ENCODE results near the gene HRH3.

DNA sequence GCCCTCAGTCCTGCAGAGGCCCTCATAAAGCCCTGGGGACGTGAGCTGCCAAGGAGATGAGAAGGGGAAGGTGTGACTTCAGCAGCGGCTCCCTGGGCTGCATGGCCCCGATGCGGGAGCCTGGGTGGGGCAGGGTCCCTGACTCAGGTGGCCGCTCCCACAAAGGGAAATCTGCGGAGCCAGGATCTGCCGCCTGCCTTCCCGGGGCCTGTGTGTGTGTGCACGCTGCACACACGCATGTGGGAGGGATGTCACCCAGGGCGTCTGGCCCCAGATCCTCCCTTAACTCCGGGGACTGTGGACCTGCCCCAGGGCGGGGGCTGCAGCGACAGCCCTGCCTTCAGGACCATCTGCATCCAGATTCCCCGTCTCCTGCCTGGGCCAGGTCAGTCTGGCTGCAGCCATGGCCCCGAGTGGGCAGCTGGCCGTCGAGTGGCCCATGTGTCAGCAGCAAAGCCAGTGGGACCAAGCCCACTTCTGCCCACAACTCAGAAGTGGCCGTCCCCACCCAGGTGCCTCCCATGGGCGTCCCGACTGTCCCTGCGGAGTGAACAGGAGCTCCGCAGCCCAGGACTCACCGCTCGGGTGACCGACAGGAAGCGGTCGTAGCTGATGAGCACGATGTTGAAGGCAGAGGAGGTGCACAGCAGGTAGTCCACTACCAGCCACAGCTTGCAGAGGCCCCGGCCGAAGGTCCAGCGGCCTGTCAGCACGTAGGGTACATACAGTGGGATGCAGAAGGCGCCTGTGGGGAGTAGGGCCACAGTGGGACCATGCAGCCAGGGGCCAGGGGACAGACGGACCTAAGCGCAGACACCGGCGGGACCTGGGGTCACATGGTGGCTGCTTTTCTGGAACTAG, 1.9 kb downstream of the HRH3 start:
- TF ChIP-seq, protein P1, sequence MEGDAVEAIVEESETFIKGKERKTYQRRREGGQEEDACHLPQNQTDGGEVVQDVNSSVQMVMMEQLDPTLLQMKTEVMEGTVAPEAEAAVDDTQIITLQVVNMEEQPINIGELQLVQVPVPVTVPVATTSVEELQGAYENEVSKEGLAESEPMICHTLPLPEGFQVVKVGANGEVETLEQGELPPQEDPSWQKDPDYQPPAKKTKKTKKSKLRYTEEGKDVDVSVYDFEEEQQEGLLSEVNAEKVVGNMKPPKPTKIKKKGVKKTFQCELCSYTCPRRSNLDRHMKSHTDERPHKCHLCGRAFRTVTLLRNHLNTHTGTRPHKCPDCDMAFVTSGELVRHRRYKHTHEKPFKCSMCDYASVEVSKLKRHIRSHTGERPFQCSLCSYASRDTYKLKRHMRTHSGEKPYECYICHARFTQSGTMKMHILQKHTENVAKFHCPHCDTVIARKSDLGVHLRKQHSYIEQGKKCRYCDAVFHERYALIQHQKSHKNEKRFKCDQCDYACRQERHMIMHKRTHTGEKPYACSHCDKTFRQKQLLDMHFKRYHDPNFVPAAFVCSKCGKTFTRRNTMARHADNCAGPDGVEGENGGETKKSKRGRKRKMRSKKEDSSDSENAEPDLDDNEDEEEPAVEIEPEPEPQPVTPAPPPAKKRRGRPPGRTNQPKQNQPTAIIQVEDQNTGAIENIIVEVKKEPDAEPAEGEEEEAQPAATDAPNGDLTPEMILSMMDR (IDR thresholded peaks at IDR 0.05; ENCODE audit: insufficient read depth, low read depth, low read length) = no peak
- TF ChIP-seq EZH2 (IDR thresholded peaks at IDR 0.05; ENCODE audit: insufficient read depth, low read length) = no peak

Data from astrocyte (in vitro differentiated cells and primary cell).